Measurements from ENCODE around the gene PGPEP1. TPM values are rescaled to one million over a fixed set of nuclear protein-coding genes. Genes with fewer than 3 reads are reported as not detected.

Gene PGPEP1
- total RNA-seq, 1 experiment from 2014 or later: 15.8 TPM

DNA sequence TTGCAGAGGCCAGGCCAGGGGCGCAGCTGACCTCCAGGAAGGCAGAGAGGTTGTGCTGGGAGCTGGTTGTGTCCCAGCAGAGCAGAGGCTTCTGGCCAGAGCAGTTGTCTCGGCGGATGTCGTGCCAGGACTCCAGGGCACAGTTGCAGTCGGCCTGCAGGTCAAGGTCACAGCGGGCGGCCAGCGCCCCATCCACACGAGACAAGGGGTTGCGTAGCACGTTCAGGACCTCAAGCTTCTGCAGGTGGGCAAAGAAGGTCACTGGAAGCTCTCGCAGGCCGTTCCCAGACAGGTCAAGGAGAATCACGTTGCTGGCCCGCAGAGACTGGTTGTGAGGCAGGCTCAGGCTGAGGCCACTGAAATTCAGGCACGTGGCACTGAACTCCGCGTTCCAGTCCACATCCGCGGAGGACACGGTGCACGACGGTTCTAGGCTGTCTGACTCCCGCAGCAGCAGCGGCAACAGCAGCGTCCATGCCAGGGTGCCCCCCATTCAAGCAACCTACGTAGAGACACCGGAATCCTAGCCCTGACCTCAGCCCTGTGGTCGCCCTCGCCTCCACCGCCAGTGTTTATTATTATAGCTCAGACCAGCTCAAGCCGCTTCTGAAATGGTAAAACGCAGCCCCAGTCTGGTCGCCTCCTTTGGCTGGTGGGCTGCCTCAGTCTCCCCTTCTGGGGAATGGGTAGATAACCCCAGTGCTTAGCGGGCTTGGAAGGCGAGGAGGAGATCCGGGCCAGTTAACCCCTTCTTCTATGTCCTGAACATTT lies 56.3 kb downstream of the PGPEP1 start:
- no TSS peak for BruUV-seq (replicated peaks)
- H3K27ac ChIP-seq (ENCODE audit: low read depth, low read length, poor library complexity, severe bottlenecking): no peak overlapping the region
- POLR2A ChIA-PET (ENCODE audit: low non-redundant PET): no interaction called here
- no peak for DNase-seq (ENCODE audit: low spot score)
- TF ChIP-seq, protein P1, sequence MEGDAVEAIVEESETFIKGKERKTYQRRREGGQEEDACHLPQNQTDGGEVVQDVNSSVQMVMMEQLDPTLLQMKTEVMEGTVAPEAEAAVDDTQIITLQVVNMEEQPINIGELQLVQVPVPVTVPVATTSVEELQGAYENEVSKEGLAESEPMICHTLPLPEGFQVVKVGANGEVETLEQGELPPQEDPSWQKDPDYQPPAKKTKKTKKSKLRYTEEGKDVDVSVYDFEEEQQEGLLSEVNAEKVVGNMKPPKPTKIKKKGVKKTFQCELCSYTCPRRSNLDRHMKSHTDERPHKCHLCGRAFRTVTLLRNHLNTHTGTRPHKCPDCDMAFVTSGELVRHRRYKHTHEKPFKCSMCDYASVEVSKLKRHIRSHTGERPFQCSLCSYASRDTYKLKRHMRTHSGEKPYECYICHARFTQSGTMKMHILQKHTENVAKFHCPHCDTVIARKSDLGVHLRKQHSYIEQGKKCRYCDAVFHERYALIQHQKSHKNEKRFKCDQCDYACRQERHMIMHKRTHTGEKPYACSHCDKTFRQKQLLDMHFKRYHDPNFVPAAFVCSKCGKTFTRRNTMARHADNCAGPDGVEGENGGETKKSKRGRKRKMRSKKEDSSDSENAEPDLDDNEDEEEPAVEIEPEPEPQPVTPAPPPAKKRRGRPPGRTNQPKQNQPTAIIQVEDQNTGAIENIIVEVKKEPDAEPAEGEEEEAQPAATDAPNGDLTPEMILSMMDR (conservative IDR thresholded peaks at IDR 0.05; ENCODE audit: low read depth, low read length): no peak
- no peak for TF ChIP-seq EZH2 (IDR thresholded peaks at IDR 0.05; ENCODE audit: borderline replicate concordance, low read depth, low read length, poor library complexity, severe bottlenecking)
- H3K4me3 ChIP-seq (ENCODE audit: low read depth, low read length, poor library complexity, severe bottlenecking): no peak overlapping the region
- no peaks in the 10 kb centered on the region for H3K27me3 ChIP-seq (replicated peaks; ENCODE audit: insufficient read depth, low read depth, low read length, poor library complexity)
- no peaks in the 10 kb centered on the region for H3K4me1 ChIP-seq (ENCODE audit: insufficient read depth, low read length, poor library complexity, severe bottlenecking)
- no peaks in the 10 kb centered on the region for H3K9me3 ChIP-seq (ENCODE audit: low read depth, low read length, poor library complexity, severe bottlenecking)
- intact Hi-C loops (cut with micrococcal nuclease; ENCODE audit: unreplicated experiment): no loop called here
- no peaks in the 10 kb centered on the region for H3K36me3 ChIP-seq (ENCODE audit: insufficient read depth, low read length, poor library complexity, severe bottlenecking)
- CTCF ChIA-PET: no interaction called here

DNA sequence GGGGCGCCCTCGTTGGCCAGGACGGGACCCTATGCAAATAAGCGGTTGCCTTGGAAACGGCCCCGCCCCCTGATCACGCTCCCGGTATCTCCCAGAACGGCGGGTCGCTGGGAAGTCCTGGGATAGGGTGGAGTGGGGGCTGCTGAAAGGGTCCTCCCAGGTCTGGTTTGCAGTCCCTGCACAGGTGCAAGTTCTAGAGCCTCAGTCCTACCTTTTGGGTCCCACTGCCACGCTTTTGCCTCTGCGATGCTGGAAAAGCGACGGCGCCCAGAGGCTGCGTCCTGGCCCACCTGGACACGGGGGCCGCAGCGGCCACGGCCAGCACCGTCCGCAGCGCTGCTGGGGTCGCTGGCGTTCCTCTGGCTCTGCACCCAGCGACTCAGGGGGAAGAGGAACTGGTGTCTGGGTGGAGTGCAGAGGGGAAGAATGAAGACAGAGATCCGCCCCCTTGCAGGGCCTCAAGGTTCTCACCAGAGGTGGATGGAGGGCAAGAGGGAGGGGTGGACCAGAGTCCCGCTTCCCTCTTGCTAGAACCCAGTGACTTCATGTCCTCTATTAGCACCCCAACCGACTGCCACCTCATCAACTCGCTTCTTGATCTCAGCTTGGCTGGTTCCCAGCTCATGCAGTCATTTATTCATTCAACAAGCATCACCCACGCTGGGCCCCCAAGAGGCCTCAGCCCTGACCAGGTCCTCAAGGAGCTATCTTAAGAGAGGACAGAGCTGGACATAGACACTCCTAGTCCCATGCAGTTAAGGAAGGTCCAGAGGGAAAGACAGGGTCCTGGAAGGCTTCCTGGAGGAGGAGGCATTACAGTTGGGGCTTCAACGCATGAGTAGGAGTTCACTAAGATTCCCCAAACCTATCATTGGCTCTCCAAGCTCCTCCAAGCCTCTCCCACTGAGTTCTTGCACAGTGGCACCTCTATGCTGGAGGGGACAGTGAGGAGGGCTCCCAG lies 57.1 kb downstream of the PGPEP1 start, which contains the start of gene LRRC25:
LRRC25 (minus strand) TSS at position 381 of the 961 bp plus-strand sequence. CDS start 659 bp downstream, outside the sequence.
- ChIA-PET CTCF (no interaction called here), POLR2A (ENCODE audit: low non-redundant PET) (no interaction called here)
- intact Hi-C loops (cut with micrococcal nuclease; ENCODE audit: unreplicated experiment): no loop called here
- Histone ChIP-seq H3K27me3 (replicated peaks; ENCODE audit: insufficient read depth, low read depth, low read length, poor library complexity) (no peaks in the 10 kb centered on the region), H3K9me3 (ENCODE audit: low read depth, low read length, poor library complexity, severe bottlenecking) (no peaks in the 10 kb centered on the region), H3K4me3 (ENCODE audit: low read depth, low read length, poor library complexity, severe bottlenecking) (no peak within 1 kb of the TSS), H3K36me3 (ENCODE audit: insufficient read depth, low read length, poor library complexity, severe bottlenecking) (no peaks in the 10 kb centered on the region), H3K4me1 (ENCODE audit: insufficient read depth, low read length, poor library complexity, severe bottlenecking) (no peaks in the 10 kb centered on the region), H3K27ac (ENCODE audit: low read depth, low read length, poor library complexity, severe bottlenecking) (no peak within 1 kb of the TSS)
- no peak for DNase-seq (ENCODE audit: low spot score)
- BruUV-seq (replicated peaks): no TSS peak
- TF ChIP-seq, protein P1 (conservative IDR thresholded peaks at IDR 0.05; ENCODE audit: low read depth, low read length): no peak
- no peak for TF ChIP-seq EZH2 (IDR thresholded peaks at IDR 0.05; ENCODE audit: borderline replicate concordance, low read depth, low read length, poor library complexity, severe bottlenecking)

DNA sequence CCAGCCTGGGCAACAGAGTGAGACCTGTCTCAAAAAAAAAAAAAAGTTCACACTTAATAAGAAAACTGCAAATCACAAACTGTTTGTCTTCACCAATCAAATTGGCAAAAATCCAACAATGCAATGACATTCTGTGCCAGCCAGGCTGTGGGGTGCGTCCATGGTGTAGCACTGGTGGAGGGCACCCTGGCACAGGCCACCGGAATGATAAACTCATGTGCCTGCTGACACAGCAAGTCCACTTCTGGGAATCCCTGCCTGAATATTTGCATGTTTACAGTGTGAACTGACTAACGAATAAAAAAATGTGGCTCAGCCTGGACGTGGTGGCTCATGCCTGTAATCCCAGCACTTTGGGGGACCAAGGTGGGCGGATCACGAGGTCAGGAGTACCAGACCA lies 58.6 kb downstream of the PGPEP1 start:
- H3K4me3 ChIP-seq (ENCODE audit: low read depth, low read length, poor library complexity, severe bottlenecking): no peak overlapping the region
- TF ChIP-seq, protein P1 (conservative IDR thresholded peaks at IDR 0.05; ENCODE audit: low read depth, low read length): no peak
- no peak for TF ChIP-seq EZH2 (IDR thresholded peaks at IDR 0.05; ENCODE audit: borderline replicate concordance, low read depth, low read length, poor library complexity, severe bottlenecking)
- no peak for DNase-seq (ENCODE audit: low spot score)
- ChIA-PET CTCF (no interaction called here), POLR2A (ENCODE audit: low non-redundant PET) (no interaction called here)
- H3K36me3 ChIP-seq (ENCODE audit: insufficient read depth, low read length, poor library complexity, severe bottlenecking): no peaks in the 10 kb centered on the region
- no peaks in the 10 kb centered on the region for H3K27me3 ChIP-seq (replicated peaks; ENCODE audit: insufficient read depth, low read depth, low read length, poor library complexity)
- BruUV-seq (replicated peaks): no TSS peak
- intact Hi-C loops (cut with micrococcal nuclease; ENCODE audit: unreplicated experiment): no loop called here
- H3K27ac ChIP-seq (ENCODE audit: low read depth, low read length, poor library complexity, severe bottlenecking): no peak overlapping the region
- H3K9me3 ChIP-seq (ENCODE audit: low read depth, low read length, poor library complexity, severe bottlenecking): no peaks in the 10 kb centered on the region
- H3K4me1 ChIP-seq (ENCODE audit: insufficient read depth, low read length, poor library complexity, severe bottlenecking): no peaks in the 10 kb centered on the region
